GM13977 (cell line): ENCODE results near the gene BMERB1.
"Not testable (repeated sequence)": the region's sequence is repeated elsewhere in the genome, so short reads cannot be mapped to it uniquely, and the experiment has no call there.

Experiments
- DNase-seq: peaks from one replicate; pipeline ENCODE4 v3.0.0; 2012; ENCODE audit warnings: low spot score
- in situ Hi-C: fragments of 300-500 bp; cut with MboI; formaldehyde crosslinking; loops from one replicate; pipeline ENCODE4 v1.12.0; 2022; ENCODE audit warnings: low sequenced_read_pairs, low pct_unique_long_range_greater_than_20kb, mixed read lengths, inconsistent platforms; ENCODE audit not compliant: unreplicated experiment
- TF ChIP-seq, protein P1 (sequence below): IDR thresholded peaks from 2 replicates; pipeline ENCODE4 v1.5.1; 2012; ENCODE audit warnings: mild to moderate bottlenecking, control low read depth; ENCODE audit not compliant: insufficient read depth; ENCODE audit errors: extremely low read depth, missing control alignments

BMERB1 gene

DNA sequence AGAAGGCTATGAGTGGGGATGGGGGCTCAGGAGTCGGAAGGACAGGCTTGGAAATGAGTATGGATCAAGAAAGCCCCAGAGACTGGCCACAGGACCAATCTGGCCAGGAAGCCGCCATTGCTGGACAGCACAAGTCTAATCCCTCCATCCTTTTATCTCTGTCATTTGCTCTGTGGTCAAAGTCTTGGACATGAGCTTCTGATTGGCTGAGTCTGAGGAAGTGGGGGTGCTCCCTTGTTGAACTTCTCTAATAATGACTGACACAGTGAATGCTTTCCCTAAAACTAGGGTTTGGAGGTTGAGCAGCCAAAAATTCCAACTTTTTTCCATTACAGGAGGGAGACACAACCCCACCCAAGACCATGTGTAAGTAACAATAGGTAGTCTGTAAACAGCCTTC is 111.2 kb downstream of the BMERB1 start:
- DNase-seq, result no peak
- in situ Hi-C loops, result no loop called here
- TF ChIP-seq, protein P1, sequence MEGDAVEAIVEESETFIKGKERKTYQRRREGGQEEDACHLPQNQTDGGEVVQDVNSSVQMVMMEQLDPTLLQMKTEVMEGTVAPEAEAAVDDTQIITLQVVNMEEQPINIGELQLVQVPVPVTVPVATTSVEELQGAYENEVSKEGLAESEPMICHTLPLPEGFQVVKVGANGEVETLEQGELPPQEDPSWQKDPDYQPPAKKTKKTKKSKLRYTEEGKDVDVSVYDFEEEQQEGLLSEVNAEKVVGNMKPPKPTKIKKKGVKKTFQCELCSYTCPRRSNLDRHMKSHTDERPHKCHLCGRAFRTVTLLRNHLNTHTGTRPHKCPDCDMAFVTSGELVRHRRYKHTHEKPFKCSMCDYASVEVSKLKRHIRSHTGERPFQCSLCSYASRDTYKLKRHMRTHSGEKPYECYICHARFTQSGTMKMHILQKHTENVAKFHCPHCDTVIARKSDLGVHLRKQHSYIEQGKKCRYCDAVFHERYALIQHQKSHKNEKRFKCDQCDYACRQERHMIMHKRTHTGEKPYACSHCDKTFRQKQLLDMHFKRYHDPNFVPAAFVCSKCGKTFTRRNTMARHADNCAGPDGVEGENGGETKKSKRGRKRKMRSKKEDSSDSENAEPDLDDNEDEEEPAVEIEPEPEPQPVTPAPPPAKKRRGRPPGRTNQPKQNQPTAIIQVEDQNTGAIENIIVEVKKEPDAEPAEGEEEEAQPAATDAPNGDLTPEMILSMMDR, result no peak

GRCh38 chr16:15547072-15547767 is 112.8 kb downstream of the BMERB1 start:
- in situ Hi-C loops, DNase-seq: not testable (repeated sequence)

DNA sequence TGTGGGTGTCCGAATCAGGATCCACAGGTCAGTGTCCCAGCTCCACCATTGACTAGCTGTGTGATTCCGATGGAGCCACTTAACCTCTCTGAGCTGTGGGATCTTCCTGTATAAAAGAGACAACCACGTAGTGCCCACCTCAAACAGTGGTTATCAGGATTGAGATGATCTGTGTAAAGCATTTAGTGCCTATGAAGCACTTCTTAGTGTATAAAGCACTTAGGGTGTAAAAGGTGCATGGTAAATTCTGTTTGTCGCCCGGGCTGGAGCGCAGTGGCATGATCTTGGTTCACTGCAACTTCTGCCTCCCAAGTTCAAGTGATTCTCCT is 113.3 kb downstream of the BMERB1 start:
- TF ChIP-seq, protein P1, result no peak
- in situ Hi-C loops, result no loop called here

DNA sequence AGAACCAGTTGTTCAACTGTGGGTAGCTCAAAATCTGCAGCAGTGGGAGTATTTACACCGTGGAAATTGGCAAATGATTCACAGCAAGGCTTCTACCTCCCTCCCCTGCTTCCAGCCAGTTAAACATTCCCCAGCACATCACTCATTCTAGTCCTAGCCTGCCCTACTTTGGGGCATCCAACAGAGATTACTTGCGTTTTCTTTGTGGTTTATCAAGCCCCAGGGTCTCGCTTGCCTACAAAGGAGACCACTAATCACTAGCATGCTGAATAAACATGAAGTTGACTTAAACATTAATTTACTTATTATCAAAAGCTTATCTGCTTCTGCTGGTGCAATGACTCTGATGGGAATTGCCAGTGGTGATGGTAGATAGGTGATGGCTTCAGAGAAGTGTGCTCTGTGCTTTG is 114.1 kb downstream of the BMERB1 start:
- no peak for DNase-seq
- in situ Hi-C loops, result no loop called here
- TF ChIP-seq, protein P1, result no peak

More for the DNA sequence above, 113.3 kb downstream of the BMERB1 start:
- DNase-seq, result no peak

DNA sequence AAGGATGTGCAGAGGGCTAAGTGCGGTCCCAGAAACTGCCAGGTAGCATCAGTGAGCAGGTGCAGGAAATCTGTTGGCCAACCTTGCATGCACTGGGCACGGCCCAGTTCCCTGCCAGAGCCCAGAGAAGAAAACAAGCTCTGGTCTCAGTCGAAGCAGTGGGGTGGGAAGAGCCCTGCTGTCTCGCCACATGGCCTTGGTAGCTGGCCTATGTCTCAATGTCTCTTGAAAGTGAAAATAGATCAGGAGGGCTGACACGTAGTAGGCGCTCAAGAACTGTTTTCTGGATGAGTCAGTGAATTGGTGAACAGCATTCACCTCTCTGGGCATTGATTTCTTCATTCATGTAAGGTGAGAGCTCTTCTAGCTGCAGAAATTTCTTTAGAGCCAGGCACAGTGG is 118.1 kb downstream of the BMERB1 start:
- TF ChIP-seq, protein P1, result no peak
- no peak for DNase-seq
- in situ Hi-C loops, result no loop called here

- no peak for DNase-seq
- in situ Hi-C loops, result no loop called here
- TF ChIP-seq, protein P1, result no peak
These were observed 119.1 kb downstream of the BMERB1 start for GRCh38 chr16:15553313-15554088.

DNA sequence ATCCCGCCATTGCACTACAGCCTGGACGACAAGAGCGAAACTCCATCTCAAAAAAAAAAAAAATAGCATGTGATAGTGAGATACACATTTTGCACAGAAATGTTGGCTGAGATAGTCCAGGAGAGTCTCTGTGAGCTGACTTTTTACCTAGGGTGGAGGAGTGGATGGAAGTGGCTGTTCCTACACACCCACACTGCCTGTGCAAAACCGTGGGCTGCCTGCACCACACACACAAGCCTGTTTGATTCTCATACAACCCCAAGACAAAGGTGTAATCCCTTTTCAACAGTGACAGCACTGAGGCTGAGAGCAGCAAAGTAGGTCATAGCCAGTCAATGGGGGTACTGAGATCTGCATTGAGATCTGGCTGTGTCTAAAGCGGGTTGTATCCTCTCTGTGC is 121.7 kb downstream of the BMERB1 start:
- TF ChIP-seq, protein P1, result no peak
- DNase-seq, result no peak
- in situ Hi-C loops, result no loop called here
